Stromal cell of bone marrow (primary cell): Measurements from ENCODE around the gene NDUFA8.

Experiments used
- DNase-seq: peaks from one replicate; pipeline ENCODE4 v3.0.0-alpha.2; 2012; ENCODE audit warnings: low read depth

Gene NDUFA8

GRCh38 chr9:122097679-122098315 lies 61.8 kb downstream of the NDUFA8 start:
- no peak for DNase-seq

DNA sequence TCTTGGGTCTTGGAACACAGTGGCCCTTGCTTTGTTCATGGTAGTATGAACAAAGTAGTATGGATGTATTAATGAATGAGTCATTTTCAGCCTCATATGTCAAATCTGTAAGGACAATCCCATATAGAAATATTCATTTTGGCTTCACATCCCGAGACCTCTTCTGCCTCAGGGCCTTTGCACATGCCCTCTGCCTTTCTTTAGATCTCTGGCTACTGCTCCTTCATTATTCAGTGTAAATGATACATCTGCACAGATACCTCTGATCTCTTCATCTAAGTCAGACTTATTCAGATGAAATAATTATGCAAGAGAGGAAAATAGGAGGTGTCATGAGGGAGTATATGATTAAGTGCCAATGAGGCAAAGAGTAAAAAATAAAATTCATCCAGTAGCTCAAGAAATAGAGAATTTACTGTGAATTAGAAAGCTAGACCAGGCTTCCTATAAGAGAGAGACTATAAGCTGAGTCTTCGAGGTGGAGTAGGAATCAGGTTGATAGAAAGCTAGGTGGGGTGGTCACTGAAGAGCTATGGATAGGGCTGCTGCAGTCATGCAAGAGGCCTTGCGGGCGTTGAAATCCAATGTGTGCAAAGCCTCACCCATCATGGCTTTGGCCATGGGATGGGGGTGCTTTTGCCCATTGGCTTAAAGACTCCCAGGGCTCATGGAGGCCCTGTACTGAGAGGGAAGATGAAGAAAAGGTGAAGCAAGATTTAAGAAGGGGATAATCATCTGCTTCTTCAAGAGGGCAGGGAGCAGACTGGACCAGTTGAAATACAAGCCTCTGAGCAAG lies 62.8 kb downstream of the NDUFA8 start:
- DNase-seq = no peak

- DNase-seq = no peak
These were observed 64.4 kb downstream of the NDUFA8 start for GRCh38 chr9:122095010-122095767.
